ENCODE results near the gene MRC1. TPM values are rescaled to one million over a fixed set of nuclear protein-coding genes. Genes with fewer than 3 reads are reported as not detected.

Gene MRC1
- total RNA-seq, 1 donor from 2014 or later: 0.11 TPM

DNA sequence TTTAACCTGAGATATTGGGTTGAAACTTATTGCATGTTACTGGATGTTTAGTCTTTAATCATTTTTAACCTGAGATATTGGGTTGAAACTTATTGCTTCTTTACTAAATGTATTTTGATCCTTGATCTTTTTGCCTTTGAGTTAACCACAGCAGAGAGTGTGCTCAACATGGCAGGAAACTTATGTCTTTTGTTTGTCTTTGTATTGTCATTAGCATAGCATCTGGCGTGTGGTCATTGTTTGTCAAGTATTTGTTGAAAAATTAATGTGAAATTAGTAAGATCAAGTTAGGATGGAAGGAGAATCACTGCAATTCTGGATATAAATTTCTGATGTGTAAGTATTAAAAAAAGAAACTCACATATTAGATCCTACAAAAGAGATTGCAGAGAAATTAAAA, 8.2 kb downstream of the MRC1 start:
- no peak for ATAC-seq (ENCODE audit: low read depth)
- no peaks in the 10 kb centered on the region for H3K4me1 Mint-ChIP-seq
- peaks cover 12% of the 10 kb centered on the region for H3K27me3 Mint-ChIP-seq
- CTCF ChIA-PET: no interaction called here
- no peak for TF ChIP-seq CTCF (IDR thresholded peaks at IDR 0.05)
- no peak overlapping the region for H3K27ac Mint-ChIP-seq
- no peak for DNase-seq
- H3K36me3 Mint-ChIP-seq (ENCODE audit: low read depth): no peaks in the 10 kb centered on the region
- no peaks in the 10 kb centered on the region for H3K9me3 Mint-ChIP-seq
- intact Hi-C loops (cut with micrococcal nuclease): no loop called here
- POLR2A ChIA-PET: no interaction called here
- no peak overlapping the region for H3K4me3 Mint-ChIP-seq

DNA sequence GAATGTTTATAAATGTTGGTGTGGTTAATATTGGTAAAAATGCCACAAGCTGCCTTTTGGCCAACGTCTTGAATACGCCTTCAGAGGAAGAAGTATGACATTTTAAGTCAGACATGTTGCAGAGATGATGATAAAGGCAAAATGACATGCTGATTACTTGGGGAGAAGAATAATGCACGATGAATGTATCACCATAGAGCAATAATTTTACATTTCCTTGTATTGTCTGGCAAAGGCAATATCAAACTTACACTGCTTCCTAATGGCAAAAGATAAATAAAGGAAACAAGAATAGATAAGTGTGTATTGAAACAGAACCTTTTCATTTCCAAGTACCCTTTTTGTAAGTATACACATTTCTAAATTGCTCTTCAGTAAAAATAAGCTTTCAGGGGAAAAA, 8.6 kb downstream of the MRC1 start:
- H3K27ac Mint-ChIP-seq: no peak overlapping the region
- no peaks in the 10 kb centered on the region for H3K36me3 Mint-ChIP-seq (ENCODE audit: low read depth)
- H3K27me3 Mint-ChIP-seq: peaks cover 12% of the 10 kb centered on the region
- H3K4me1 Mint-ChIP-seq: no peaks in the 10 kb centered on the region
- no peaks in the 10 kb centered on the region for H3K9me3 Mint-ChIP-seq
- no peak for DNase-seq
- POLR2A ChIA-PET: no interaction called here
- no peak for ATAC-seq (ENCODE audit: low read depth)
- no peak overlapping the region for H3K4me3 Mint-ChIP-seq
- TF ChIP-seq CTCF (IDR thresholded peaks at IDR 0.05): no peak
- intact Hi-C loops (cut with micrococcal nuclease): no loop called here
- CTCF ChIA-PET: no interaction called here

DNA sequence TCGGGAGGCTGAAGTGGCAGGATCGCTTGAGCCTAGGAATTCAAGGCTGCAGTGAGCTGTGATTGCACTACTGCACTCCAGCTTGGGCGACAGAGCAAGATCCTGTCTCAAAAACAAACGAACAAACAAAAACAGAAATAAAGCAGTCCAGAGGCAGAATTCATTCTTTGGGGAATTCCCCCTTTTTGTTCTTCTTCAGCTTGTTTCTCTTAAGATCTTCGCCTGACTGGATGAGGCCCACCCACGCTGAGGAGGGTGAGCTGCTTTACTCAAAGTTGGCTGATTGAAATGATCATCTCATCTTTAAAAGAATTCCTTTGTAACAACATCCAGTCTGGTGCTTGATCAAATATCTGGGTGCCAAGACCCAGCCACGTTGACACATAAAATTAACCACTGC, 10.7 kb downstream of the MRC1 start:
- ChIA-PET CTCF (no interaction called here), POLR2A (no interaction called here)
- Mint-ChIP-seq H3K27me3 (peaks cover 3% of the 10 kb centered on the region), H3K36me3 (ENCODE audit: low read depth) (no peaks in the 10 kb centered on the region), H3K4me3 (no peak overlapping the region), H3K9me3 (no peaks in the 10 kb centered on the region), H3K4me1 (no peaks in the 10 kb centered on the region), H3K27ac (no peak overlapping the region)
- intact Hi-C loops (cut with micrococcal nuclease): no loop called here
- no peak for ATAC-seq (ENCODE audit: low read depth)
- no peak for TF ChIP-seq CTCF (IDR thresholded peaks at IDR 0.05)
- no peak for DNase-seq

GRCh38 chr10:17820943-17821342, 11.8 kb downstream of the MRC1 start:
- ChIA-PET CTCF (no interaction called here), POLR2A (no interaction called here)
- H3K27me3 Mint-ChIP-seq: peaks cover 3% of the 10 kb centered on the region
- H3K9me3 Mint-ChIP-seq: no peaks in the 10 kb centered on the region
- H3K36me3 Mint-ChIP-seq (ENCODE audit: low read depth): no peaks in the 10 kb centered on the region
- no peak overlapping the region for H3K27ac Mint-ChIP-seq
- ATAC-seq (ENCODE audit: low read depth): no peak
- no peak overlapping the region for H3K4me3 Mint-ChIP-seq
- DNase-seq: no peak
- TF ChIP-seq CTCF (IDR thresholded peaks at IDR 0.05): no peak
- no peaks in the 10 kb centered on the region for H3K4me1 Mint-ChIP-seq
- intact Hi-C loops (cut with micrococcal nuclease): no loop called here

DNA sequence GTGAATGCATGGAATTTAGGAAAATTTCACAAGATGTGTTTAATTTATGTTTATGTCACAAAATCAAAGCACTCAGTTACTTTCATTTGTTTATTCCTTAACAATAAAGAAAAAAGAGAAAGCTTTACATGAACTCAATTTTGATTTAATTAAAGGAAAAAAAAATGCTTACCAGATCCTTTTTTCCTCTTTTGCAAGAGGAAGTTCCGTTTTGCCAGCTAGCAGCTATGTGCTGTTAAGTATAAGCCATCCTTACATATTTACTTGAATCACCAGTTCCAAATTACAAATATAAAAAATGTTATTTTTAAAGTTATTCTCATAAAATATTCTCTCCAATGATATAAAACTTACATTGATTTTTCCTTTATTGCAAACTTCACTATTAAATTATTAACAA, 12.7 kb downstream of the MRC1 start:
- POLR2A ChIA-PET: no interaction called here
- intact Hi-C loops (cut with micrococcal nuclease): no loop called here

More for the DNA sequence above, 12.7 kb downstream of the MRC1 start:
- CTCF ChIA-PET: no interaction called here
- Mint-ChIP-seq H3K27me3 (peaks cover 3% of the 10 kb centered on the region), H3K36me3 (ENCODE audit: low read depth) (no peaks in the 10 kb centered on the region), H3K27ac (no peak overlapping the region), H3K4me3 (no peak overlapping the region), H3K4me1 (no peaks in the 10 kb centered on the region), H3K9me3 (no peaks in the 10 kb centered on the region)
- DNase-seq: no peak
- TF ChIP-seq CTCF (IDR thresholded peaks at IDR 0.05): no peak
- ATAC-seq (ENCODE audit: low read depth): no peak
